Gastroesophageal sphincter (tissue), 3 donors: ENCODE results near the gene INO80E.

ENCODE experiments used
- EP300 ChIP-seq: sonication (generic); formaldehyde crosslinking; IDR thresholded peaks from one replicate; pipeline ENCODE4 v1.6.1; 2017; ENCODE audit warnings: antibody characterized with exemption, mild to moderate bottlenecking
- TF ChIP-seq, protein P1 (sequence below), 4 experiments: fragments of 200-600 bp in 2 of 4; fragments of 450-650 bp in 2 of 4; sonication (generic) in 1 of 4; IDR thresholded peaks; one replicate each; pipeline ENCODE4 v1.5.1; 2017 to 2019; ENCODE audit warnings: antibody characterized with exemption in 4 of 4, mild to moderate bottlenecking in 2 of 4, moderate library complexity in 2 of 4

DNA sequence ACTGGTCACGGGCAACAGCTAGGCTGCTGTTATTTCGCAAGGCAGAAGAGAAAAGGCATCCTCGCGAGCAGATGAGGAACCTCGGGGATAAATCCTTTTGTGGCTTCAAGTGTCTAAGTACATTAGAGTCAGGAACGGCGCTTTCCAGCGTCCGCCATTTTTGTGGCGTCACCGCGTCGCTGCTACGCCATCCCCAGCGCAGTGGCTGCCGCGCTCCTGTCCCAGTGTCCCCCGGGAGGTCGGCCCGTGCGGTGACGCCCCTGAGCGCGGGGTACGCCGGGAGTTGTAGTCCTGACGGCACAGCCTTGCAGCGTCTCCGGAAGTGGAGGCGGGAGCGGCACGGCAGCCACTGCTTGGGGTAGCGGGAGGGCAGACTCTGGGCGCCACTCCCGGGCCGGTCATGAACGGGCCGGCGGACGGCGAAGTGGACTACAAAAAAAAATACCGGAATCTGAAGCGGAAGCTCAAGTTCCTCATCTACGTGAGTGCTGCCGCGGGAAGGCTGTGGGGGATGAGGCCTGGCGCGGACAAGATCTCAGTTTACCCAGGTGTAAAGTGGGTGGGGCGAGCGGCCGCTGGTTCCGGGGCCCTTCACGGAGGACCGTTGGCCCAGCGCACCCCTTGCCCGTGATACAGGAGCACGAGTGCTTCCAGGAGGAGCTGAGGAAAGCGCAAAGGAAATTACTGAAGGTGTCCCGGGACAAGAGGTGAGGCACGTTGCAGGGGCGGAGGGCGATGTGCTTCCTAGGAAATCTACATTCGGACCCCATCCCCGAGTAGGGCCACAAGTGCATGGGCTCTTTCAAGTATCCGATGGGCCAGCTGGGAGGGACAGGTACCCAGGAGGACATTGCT lies at the start of gene INO80E:
- TF ChIP-seq, protein P1, sequence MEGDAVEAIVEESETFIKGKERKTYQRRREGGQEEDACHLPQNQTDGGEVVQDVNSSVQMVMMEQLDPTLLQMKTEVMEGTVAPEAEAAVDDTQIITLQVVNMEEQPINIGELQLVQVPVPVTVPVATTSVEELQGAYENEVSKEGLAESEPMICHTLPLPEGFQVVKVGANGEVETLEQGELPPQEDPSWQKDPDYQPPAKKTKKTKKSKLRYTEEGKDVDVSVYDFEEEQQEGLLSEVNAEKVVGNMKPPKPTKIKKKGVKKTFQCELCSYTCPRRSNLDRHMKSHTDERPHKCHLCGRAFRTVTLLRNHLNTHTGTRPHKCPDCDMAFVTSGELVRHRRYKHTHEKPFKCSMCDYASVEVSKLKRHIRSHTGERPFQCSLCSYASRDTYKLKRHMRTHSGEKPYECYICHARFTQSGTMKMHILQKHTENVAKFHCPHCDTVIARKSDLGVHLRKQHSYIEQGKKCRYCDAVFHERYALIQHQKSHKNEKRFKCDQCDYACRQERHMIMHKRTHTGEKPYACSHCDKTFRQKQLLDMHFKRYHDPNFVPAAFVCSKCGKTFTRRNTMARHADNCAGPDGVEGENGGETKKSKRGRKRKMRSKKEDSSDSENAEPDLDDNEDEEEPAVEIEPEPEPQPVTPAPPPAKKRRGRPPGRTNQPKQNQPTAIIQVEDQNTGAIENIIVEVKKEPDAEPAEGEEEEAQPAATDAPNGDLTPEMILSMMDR (IDR thresholded peaks at IDR 0.05): peak in 2 of 4 experiments; percentile 6 to 26
- TF ChIP-seq EP300: no peak
